Activated T-helper 2 cell treated with anti-CD3 and anti-CD28 coated beads, Interferon-gamma antibody, Interleukin-2, Interleukin-4, amounts not matched to agents 10 μg/mL and 5 μg/mL and 100 μg/mL, durations not matched to agents 14 hours and 24 hours and 36 hours (primary cell): ENCODE results near the gene JSRP1. TPM values are rescaled to one million over a fixed set of nuclear protein-coding genes. Genes with fewer than 3 reads are reported as not detected.

Source experiments
- DNase-seq: peaks from one replicate; pipeline ENCODE4 v3.0.0; 2021; ENCODE audit warnings: low spot score
- H3K27ac Mint-ChIP-seq: one replicate; pipeline ENCODE4 v1.8.0; 2021; ENCODE audit warnings: mixed read lengths
- H3K27me3 Mint-ChIP-seq: one replicate; pipeline ENCODE4 v1.8.0; 2021; ENCODE audit warnings: low read depth, mixed read lengths
- H3K36me3 Mint-ChIP-seq: one replicate; pipeline ENCODE4 v1.8.0; 2021; ENCODE audit warnings: low read depth, mixed read lengths
- H3K4me1 Mint-ChIP-seq: one replicate; pipeline ENCODE4 v1.8.0; 2021; ENCODE audit warnings: low read depth, mixed read lengths
- H3K4me3 Mint-ChIP-seq: one replicate; pipeline ENCODE4 v1.8.0; 2021; ENCODE audit warnings: low read depth, mild to moderate bottlenecking, moderate library complexity, mixed read lengths
- H3K9me3 Mint-ChIP-seq: one replicate; pipeline ENCODE4 v1.8.0; 2021; ENCODE audit warnings: mixed read lengths
- intact Hi-C: fragments of 100-400 bp; cut with micrococcal nuclease; formaldehyde crosslinking; loops from one replicate; pipeline ENCODE4 v1.15.1; 2023
- total RNA-seq: library from RNA; stranded (reverse); gene quantifications from 2 replicates; pipeline ENCODE4 v1.2.3, GENCODE V29; 2022

The JSRP1 gene
- total RNA-seq, 1 donor from 2014 or later: 0.21 TPM

- Mint-ChIP-seq H3K9me3 (no peaks in the 10 kb centered on the region), H3K27me3 (no peaks in the 10 kb centered on the region), H3K4me1 (peaks cover 25% of the 10 kb centered on the region), H3K4me3 (no peak overlapping the region), H3K27ac (no peak overlapping the region), H3K36me3 (peaks cover 60% of the 10 kb centered on the region)
- intact Hi-C loops: no loop called here
- no peak for DNase-seq
These were observed 12.7 kb downstream of the JSRP1 start for GRCh38 chr19:2243274-2244124.

- DNase-seq: no peak
- no peak overlapping the region for H3K27ac Mint-ChIP-seq
- no peaks in the 10 kb centered on the region for H3K9me3 Mint-ChIP-seq
- H3K4me1 Mint-ChIP-seq: peaks cover 32% of the 10 kb centered on the region
- peaks cover 67% of the 10 kb centered on the region for H3K36me3 Mint-ChIP-seq
- intact Hi-C loops: no loop called here
- H3K4me3 Mint-ChIP-seq: peak overlapping the region; percentile 14
- no peaks in the 10 kb centered on the region for H3K27me3 Mint-ChIP-seq
These were observed 13.4 kb downstream of the JSRP1 start for GRCh38 chr19:2242816-2243215.

- H3K27me3 Mint-ChIP-seq: no peaks in the 10 kb centered on the region
- peaks cover 35% of the 10 kb centered on the region for H3K4me1 Mint-ChIP-seq
- no peak overlapping the region for H3K27ac Mint-ChIP-seq
- DNase-seq: no peak
- intact Hi-C loops: no loop called here
- no peaks in the 10 kb centered on the region for H3K9me3 Mint-ChIP-seq
- H3K4me3 Mint-ChIP-seq: peak overlapping the region; percentile 14
- peaks cover 73% of the 10 kb centered on the region for H3K36me3 Mint-ChIP-seq
These were observed 14.1 kb downstream of the JSRP1 start for GRCh38 chr19:2242092-2242537.

DNA sequence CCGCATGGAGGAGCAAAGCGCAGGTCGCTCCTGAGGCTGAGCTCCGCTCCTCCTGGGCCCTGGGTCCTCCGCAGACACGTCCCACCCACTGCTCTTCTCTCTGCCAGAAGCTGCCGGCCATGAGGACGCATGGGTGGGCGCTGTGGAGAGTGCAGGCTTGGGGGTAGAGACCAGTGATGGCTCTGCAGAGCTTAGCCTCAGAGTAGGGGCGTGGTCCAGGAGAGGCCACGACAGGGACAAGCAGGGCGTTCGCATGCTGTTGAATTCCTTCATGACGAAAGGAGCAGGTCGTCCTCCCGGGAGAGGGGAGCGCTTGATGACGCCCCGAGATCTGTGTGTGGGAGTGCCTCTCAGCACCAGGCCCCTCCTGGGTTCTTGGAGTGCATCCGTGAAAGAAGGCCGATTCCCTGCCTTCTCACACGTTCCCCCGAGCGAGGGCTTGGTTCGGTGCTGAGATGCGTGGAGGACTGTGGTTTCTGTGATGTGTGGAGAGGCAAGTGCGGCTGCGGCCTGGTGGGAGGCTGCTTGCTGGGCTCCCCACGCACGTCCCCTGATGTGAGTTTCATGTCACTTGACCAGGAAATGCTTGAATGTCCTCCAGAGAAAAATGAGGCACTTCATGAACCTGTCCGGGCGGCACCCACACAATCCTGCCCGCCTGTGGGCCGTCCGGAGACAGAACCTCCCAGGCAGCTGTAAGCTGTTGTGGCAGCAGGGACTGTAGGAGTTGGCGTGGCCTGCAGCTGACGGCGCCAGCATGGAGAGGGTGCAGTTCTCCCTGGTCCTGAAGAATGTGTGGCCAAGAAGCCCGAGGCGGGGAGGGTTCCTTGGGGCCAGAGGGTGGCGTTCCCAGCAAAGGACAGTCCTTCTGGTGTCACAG is 15.1 kb downstream of the JSRP1 start:
- H3K27ac Mint-ChIP-seq: peak overlapping the region; percentile 75
- H3K4me1 Mint-ChIP-seq: peaks cover 37% of the 10 kb centered on the region
- DNase-seq: no peak
- peaks cover 70% of the 10 kb centered on the region for H3K36me3 Mint-ChIP-seq
- H3K27me3 Mint-ChIP-seq: no peaks in the 10 kb centered on the region
- peak overlapping the region; percentile 99 for H3K4me3 Mint-ChIP-seq
- no peaks in the 10 kb centered on the region for H3K9me3 Mint-ChIP-seq
- intact Hi-C loops: no loop called here

- Mint-ChIP-seq H3K4me3 (peak overlapping the region; percentile 99), H3K9me3 (no peaks in the 10 kb centered on the region), H3K4me1 (peaks cover 40% of the 10 kb centered on the region), H3K27me3 (no peaks in the 10 kb centered on the region), H3K36me3 (peaks cover 67% of the 10 kb centered on the region), H3K27ac (peak overlapping the region; percentile 75)
- peak; percentile 26 for DNase-seq
- intact Hi-C loops: loop anchor here (5.0 kb wide), 3 partner anchors 87 to 153 kb away; partner anchors contain the start of genes LSM7 and SPPL2B
These were observed 16.1 kb downstream of the JSRP1 start for GRCh38 chr19:2239771-2240770.

DNA sequence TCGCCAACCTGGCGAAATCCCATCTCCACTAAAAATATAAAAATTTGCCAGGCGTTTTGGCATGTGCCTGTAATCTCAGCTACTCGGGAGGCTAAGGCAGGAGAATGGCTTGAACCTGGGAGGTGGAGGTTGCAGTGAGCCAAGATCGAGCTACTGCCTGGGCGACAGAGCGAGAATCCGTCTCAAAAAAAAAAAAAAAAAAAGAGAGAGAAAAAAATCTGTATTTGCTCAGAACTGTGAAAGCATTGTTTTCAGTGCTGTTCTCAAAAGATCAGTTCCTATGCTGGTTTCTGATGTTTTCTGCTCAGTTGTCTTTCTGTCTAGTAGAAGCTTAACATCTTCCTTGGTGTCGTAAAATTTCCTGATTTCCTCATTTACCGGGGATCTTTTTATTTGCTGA is 17.0 kb downstream of the JSRP1 start:
- H3K36me3 Mint-ChIP-seq: peaks cover 65% of the 10 kb centered on the region
- peak overlapping the region; percentile 99 for H3K4me3 Mint-ChIP-seq
- no peak for DNase-seq
- no peaks in the 10 kb centered on the region for H3K9me3 Mint-ChIP-seq
- H3K27me3 Mint-ChIP-seq: no peaks in the 10 kb centered on the region
- peaks cover 42% of the 10 kb centered on the region for H3K4me1 Mint-ChIP-seq
- peak overlapping the region; percentile 67 for H3K27ac Mint-ChIP-seq
- intact Hi-C loops: loop anchor here (5.0 kb wide), 3 partner anchors 88 to 153 kb away; partner anchors contain the start of genes LSM7 and SPPL2B

DNA sequence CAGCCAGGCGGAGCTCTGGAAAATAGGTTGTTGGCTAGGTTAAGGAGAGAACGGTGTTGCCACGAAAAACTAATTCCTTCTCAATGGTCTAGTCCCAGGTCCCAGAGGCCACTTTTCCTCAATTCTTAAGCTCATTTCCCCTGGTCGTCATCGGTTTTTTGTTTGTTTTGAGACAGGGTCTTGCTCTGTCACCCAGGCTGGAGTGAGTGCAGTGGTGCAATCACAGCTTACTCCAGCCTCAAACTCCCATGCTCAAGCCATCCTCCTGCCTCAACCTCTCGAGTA is 18.4 kb downstream of the JSRP1 start:
- Mint-ChIP-seq H3K27ac (peak overlapping the region; percentile 99), H3K9me3 (no peaks in the 10 kb centered on the region), H3K27me3 (no peaks in the 10 kb centered on the region), H3K4me1 (peaks cover 44% of the 10 kb centered on the region), H3K4me3 (peak overlapping the region; percentile 99), H3K36me3 (peaks cover 63% of the 10 kb centered on the region)
- intact Hi-C loops: loop anchor here (5.0 kb wide), 3 partner anchors 89 to 154 kb away; partner anchors contain the start of genes LSM7 and SPPL2B
- no peak for DNase-seq

- intact Hi-C loops: loop anchor here (5.0 kb wide), 3 partner anchors 90 to 155 kb away; partner anchors contain the start of genes LSM7 and SPPL2B
- H3K36me3 Mint-ChIP-seq: peaks cover 61% of the 10 kb centered on the region
- peak overlapping the region; percentile 99 for H3K4me3 Mint-ChIP-seq
- peak overlapping the region; percentile 99 for H3K27ac Mint-ChIP-seq
- peaks cover 43% of the 10 kb centered on the region for H3K4me1 Mint-ChIP-seq
- H3K27me3 Mint-ChIP-seq: no peaks in the 10 kb centered on the region
- DNase-seq: no peak
- H3K9me3 Mint-ChIP-seq: no peaks in the 10 kb centered on the region
These were observed 19.0 kb downstream of the JSRP1 start for GRCh38 chr19:2237051-2237868.

GRCh38 chr19:2236314-2237050 is 19.7 kb downstream of the JSRP1 start, which contains the start of the genes PLEKHJ1 and SF3A2:
Gene PLEKHJ1, minus strand, starts transcription at chr19:2236329. Its CDS starts 81 bp downstream, at chr19:2236248.
Gene SF3A2, plus strand, starts transcription at chr19:2236824. Its CDS starts 6,595 bp downstream, at chr19:2243419.
- peak within 1 kb of the TSS; percentile 99 for H3K27ac Mint-ChIP-seq
- peaks cover 60% of the 10 kb centered on the region for H3K36me3 Mint-ChIP-seq
- intact Hi-C loops: loop anchor here (1.0 to 5.0 kb wide), 6 partner anchors 33 to 156 kb away; partner anchors contain the start of genes LSM7 and SPPL2B

GRCh38 chr19:2236064-2236313 is 20.2 kb downstream of the JSRP1 start:
- Mint-ChIP-seq H3K9me3 (no peaks in the 10 kb centered on the region), H3K36me3 (peaks cover 58% of the 10 kb centered on the region), H3K27me3 (no peaks in the 10 kb centered on the region), H3K4me1 (peaks cover 38% of the 10 kb centered on the region), H3K4me3 (peak overlapping the region; percentile 99), H3K27ac (peak overlapping the region; percentile 40)
- no peak for DNase-seq
- intact Hi-C loops: loop anchor here (1.0 to 5.0 kb wide), 6 partner anchors 33 to 156 kb away; partner anchors contain the start of genes LSM7 and SPPL2B

More at GRCh38 chr19:2236314-2237050, 19.7 kb downstream of the JSRP1 start, which contains the start of the genes PLEKHJ1 and SF3A2:
- DNase-seq: peak; percentile 97
- Mint-ChIP-seq H3K27me3 (no peaks in the 10 kb centered on the region), H3K4me1 (peaks cover 43% of the 10 kb centered on the region), H3K9me3 (no peaks in the 10 kb centered on the region), H3K4me3 (peak within 1 kb of the TSS; percentile 99)
